Tibial nerve (tissue), 4 donors: Measurements from ENCODE around the gene S100A6. TPM values are rescaled to one million over a fixed set of nuclear protein-coding genes. Genes with fewer than 3 reads are reported as not detected.

Source experiments
- DNase-seq, 2 donors: peaks; one replicate each; pipeline ENCODE4 v3.0.0-alpha.2; 2019; ENCODE audit warnings: low spot score in 2 of 2
- H3K27ac ChIP-seq, 4 donors: fragments of 200-600 bp; sonication (generic) in 3 of 4; one replicate each; pipeline ENCODE4 v1.5.1; 2017 to 2019; ENCODE audit warnings: mild to moderate bottlenecking in 1 of 4
- H3K27me3 ChIP-seq, 2 donors: fragments of 200-600 bp; sonication (generic) in 1 of 2; one replicate each; pipeline versions ENCODE4 v1.5.1 to v1.6.0; 2017 to 2019
- H3K36me3 ChIP-seq, 3 donors: fragments of 200-600 bp; sonication (generic); one replicate each; pipeline ENCODE4 v1.5.1; 2018 to 2019
- H3K4me1 ChIP-seq, 4 donors: fragments of 200-600 bp; sonication (generic) in 3 of 4; one replicate each; pipeline ENCODE4 v1.5.1; 2017 to 2019
- H3K4me3 ChIP-seq, 4 donors: fragments of 200-600 bp; sonication (generic) in 3 of 4; one replicate each; pipeline ENCODE4 v1.5.1; 2017 to 2019; ENCODE audit warnings: mild to moderate bottlenecking in 1 of 4, moderate library complexity in 1 of 4
- H3K9me3 ChIP-seq, 4 donors: fragments of 200-600 bp; sonication (generic) in 3 of 4; one replicate each; pipeline ENCODE4 v1.5.1; 2017 to 2019
- EP300 ChIP-seq, 2 donors: sonication (generic); formaldehyde crosslinking; IDR thresholded peaks; one replicate each; pipeline ENCODE4 v1.6.1; 2017; ENCODE audit warnings: antibody characterized with exemption in 2 of 2, mild to moderate bottlenecking in 1 of 2
- POLR2A ChIP-seq, 2 donors: fragments of 450-650 bp; IDR thresholded peaks; one replicate each; pipeline ENCODE4 v1.6.1; 2017; ENCODE audit warnings: antibody characterized with exemption in 2 of 2, mild to moderate bottlenecking in 2 of 2, moderate library complexity in 2 of 2
- WGBS, 2 donors: methylation state at CpG; one replicate each; pipeline ENCODE4 v1.1.5; 2018; 5-methylcytosine and 5-hydroxymethylcytosine counted together
- total RNA-seq, 4 donors: library from RNA; depleted of rRNA; stranded (reverse); fragments of >200 nt; gene quantifications; one replicate each; pipeline ENCODE4 v1.1.0, GENCODE V29; 2016
- TF ChIP-seq, protein P1 (sequence below), 5 experiments: fragments of 200-600 bp in 3 of 5; fragments of 450-650 bp in 2 of 5; sonication (generic) in 3 of 5; IDR thresholded peaks; one replicate each; pipeline ENCODE4 v1.5.1; 2016 to 2019; ENCODE audit warnings: antibody characterized with exemption in 5 of 5, mild to moderate bottlenecking in 3 of 5, moderate library complexity in 2 of 5

Gene S100A6
- total RNA-seq, 4 donors from 2014 or later = 651 to 1,173 (median 946) TPM

DNA sequence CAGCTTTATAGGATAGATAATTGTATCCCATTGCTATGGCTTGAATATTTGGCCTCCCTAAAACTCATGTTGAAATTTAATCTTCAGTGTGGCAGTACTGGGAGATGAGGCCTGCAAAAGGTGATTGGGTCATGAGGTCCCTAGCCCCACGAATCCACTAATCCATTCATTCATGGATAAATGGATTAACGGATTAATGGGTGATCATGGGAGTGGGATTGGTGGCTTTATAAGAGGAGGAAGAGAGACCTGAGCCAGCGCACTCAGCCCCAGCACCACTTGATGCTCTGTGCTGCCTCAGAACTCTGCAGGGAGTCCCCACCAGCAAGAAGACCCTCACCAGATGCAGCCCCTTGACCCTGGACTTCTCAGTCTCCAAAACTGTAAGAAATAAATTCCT, 32.0 kb downstream of the S100A6 start:
- WGBS, 2 donors = 76 to 87% methylated on average over 3 of the region's 3 CpGs
- no peaks in the 10 kb centered on the region for H3K36me3 ChIP-seq
- no peaks in the 10 kb centered on the region for H3K27me3 ChIP-seq
- TF ChIP-seq, protein P1, sequence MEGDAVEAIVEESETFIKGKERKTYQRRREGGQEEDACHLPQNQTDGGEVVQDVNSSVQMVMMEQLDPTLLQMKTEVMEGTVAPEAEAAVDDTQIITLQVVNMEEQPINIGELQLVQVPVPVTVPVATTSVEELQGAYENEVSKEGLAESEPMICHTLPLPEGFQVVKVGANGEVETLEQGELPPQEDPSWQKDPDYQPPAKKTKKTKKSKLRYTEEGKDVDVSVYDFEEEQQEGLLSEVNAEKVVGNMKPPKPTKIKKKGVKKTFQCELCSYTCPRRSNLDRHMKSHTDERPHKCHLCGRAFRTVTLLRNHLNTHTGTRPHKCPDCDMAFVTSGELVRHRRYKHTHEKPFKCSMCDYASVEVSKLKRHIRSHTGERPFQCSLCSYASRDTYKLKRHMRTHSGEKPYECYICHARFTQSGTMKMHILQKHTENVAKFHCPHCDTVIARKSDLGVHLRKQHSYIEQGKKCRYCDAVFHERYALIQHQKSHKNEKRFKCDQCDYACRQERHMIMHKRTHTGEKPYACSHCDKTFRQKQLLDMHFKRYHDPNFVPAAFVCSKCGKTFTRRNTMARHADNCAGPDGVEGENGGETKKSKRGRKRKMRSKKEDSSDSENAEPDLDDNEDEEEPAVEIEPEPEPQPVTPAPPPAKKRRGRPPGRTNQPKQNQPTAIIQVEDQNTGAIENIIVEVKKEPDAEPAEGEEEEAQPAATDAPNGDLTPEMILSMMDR (IDR thresholded peaks at IDR 0.05) = no peak
- TF ChIP-seq EP300 (IDR thresholded peaks at IDR 0.05) = no peak
- TF ChIP-seq POLR2A (IDR thresholded peaks at IDR 0.05) = no peak
- peaks cover 0 to 30% (median 27%) of the 10 kb centered on the region in 4 donors for H3K4me1 ChIP-seq
- no peak overlapping the region for H3K27ac ChIP-seq
- no peak overlapping the region for H3K4me3 ChIP-seq
- no peak for DNase-seq
- H3K9me3 ChIP-seq = no peaks in the 10 kb centered on the region

DNA sequence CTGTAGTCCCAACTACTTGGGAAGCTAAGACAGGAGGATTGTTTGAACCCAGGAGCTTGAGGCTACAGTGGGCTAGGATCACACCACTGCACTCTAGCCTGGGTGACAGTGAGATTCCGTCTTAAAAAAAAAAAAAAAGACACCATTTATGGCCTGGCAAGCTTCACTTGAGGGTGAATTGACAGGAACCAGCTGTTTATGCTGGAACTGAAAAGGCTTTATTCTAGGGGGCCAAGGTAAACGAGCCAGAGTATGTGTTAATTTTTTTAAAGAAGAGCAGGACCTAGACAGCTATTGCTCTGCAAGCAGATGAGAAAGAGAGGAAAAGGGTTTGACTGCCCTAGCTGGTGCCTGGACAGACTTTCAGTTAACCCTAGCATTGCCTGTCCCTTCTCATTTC, 37.0 kb downstream of the S100A6 start:
- TF ChIP-seq POLR2A (IDR thresholded peaks at IDR 0.05) (no peak), EP300 (IDR thresholded peaks at IDR 0.05) (no peak)
- TF ChIP-seq, protein P1 (IDR thresholded peaks at IDR 0.05) = no peak
- peaks cover 0 to 6% (median 0%) of the 10 kb centered on the region in 4 donors for H3K4me1 ChIP-seq

DNA sequence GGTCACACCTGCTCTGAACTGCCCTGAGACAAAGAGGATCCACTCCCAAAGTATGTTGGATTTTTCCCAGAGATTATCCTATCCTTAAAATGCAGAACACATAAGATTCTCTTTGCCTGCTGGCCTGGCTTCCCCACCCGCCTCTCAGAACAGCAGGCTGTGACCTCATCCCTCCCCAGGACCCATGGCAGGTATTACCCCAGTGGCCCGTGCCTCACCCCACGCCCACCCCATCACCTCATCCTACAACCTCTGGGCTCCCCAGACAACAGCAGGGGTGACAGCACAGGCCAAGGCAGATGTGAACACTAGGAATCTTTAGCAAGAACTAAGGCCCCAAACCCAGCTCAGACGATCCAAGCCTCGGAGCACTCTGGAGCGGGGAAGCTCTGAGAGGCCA, 40.3 kb downstream of the S100A6 start:
- no peak for TF ChIP-seq EP300 (IDR thresholded peaks at IDR 0.05)
- TF ChIP-seq, protein P1 (IDR thresholded peaks at IDR 0.05) = no peak
- no peak for TF ChIP-seq POLR2A (IDR thresholded peaks at IDR 0.05)
- no peak overlapping the region for H3K4me3 ChIP-seq
- DNase-seq = no peak
- H3K27ac ChIP-seq = no peak overlapping the region
- no peaks in the 10 kb centered on the region for H3K36me3 ChIP-seq
- no peaks in the 10 kb centered on the region for H3K9me3 ChIP-seq
- no peaks in the 10 kb centered on the region for H3K27me3 ChIP-seq
- WGBS, 2 donors = 57 to 64% methylated on average over 5 to 6 of the region's 6 CpGs
- H3K4me1 ChIP-seq = peaks cover 0 to 30% (median 10%) of the 10 kb centered on the region in 4 donors

More for the DNA sequence above, 37.0 kb downstream of the S100A6 start:
- Histone ChIP-seq H3K27me3 (no peaks in the 10 kb centered on the region), H3K9me3 (no peaks in the 10 kb centered on the region), H3K36me3 (no peaks in the 10 kb centered on the region), H3K27ac (no peak overlapping the region), H3K4me3 (no peak overlapping the region)
- 9 to 10% methylated on average over 2 of the region's 2 CpGs for WGBS, 2 donors
- DNase-seq = no peak

DNA sequence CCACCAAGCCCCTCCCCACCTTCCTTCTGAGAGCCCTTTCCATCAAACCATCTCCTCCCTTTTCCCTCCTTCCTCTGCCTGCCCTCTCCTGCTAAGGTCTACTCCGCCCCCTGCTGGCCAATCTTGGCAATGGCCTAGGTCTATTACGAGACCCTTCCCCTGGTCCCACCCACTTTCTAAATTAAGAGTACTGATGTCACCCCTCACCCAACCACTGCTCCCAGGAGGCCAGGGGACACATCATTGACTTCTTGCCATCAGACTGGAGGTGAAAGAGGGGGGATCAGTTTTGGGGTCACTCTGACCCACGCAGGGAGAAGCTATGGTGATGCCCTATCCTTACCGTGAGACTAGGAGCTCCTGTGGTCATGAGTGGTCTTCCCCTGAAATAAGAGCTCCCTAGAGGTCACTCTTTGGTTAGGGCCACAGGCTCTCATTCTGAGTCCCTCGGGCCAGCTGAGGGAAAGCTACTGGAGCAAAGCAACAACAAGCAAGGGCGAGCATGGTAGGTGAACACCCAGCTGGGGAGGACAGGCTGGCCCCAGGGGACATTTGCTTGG, 40.7 kb downstream of the S100A6 start:
- no peak for TF ChIP-seq POLR2A (IDR thresholded peaks at IDR 0.05)
- TF ChIP-seq, protein P1 (IDR thresholded peaks at IDR 0.05) = peak; percentile 72 to 92 (median 91)
- H3K9me3 ChIP-seq = no peaks in the 10 kb centered on the region
- DNase-seq = peak; percentile 74 to 80
- H3K4me1 ChIP-seq = peaks cover 0 to 35% (median 11%) of the 10 kb centered on the region in 4 donors
- H3K4me3 ChIP-seq = no peak overlapping the region
- WGBS, 2 donors = 31 to 37% methylated on average over 6 of the region's 6 CpGs
- no peak overlapping the region for H3K27ac ChIP-seq
- H3K36me3 ChIP-seq = no peaks in the 10 kb centered on the region
- no peaks in the 10 kb centered on the region for H3K27me3 ChIP-seq

DNA sequence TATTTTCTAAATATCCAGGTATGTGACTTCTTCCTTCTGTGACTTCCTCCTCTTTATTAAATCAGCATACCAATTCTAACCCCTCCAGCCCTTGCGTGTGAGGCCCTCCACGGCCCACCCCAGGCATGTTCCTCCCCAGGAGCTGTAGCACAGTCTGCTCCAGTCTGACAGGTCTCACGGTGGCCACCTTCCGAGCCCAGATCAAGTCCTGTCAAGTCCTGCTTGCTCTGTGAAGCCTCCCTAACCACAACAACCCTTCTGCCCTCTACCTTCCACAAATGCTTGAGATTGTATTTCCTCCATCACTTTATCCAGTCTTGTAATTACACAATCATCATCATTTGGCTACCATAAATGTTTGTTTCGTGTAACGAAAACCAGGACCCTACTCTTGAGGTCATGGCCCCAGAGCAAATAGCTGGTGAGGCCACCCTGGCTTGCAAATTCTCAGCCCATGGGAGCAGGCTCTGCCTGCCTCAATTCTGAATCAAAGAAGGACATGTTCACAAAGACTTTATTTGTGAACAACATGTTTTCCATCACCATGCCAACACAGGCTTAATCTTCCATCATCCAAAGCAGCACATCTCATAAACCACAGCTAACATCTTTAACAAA, 42.3 kb downstream of the S100A6 start:
- peak overlapping the region in 1 of 4 donors; percentile 13 for H3K27ac ChIP-seq
- no peak for DNase-seq
- peaks cover 0 to 38% (median 14%) of the 10 kb centered on the region in 4 donors for H3K4me1 ChIP-seq
- no peaks in the 10 kb centered on the region for H3K9me3 ChIP-seq
- H3K36me3 ChIP-seq = no peaks in the 10 kb centered on the region
- TF ChIP-seq, protein P1 (IDR thresholded peaks at IDR 0.05) = no peak
- TF ChIP-seq EP300 (IDR thresholded peaks at IDR 0.05) (no peak), POLR2A (IDR thresholded peaks at IDR 0.05) (no peak)
- H3K27me3 ChIP-seq = no peaks in the 10 kb centered on the region
- no peak overlapping the region for H3K4me3 ChIP-seq
- WGBS, 2 donors = 64 to 73% methylated on average over 6 of the region's 6 CpGs
